ENCODE data around the gene ZFHX3.

The ZFHX3 gene

GRCh38 chr16:73054813-73055482 is 7.0 kb upstream of the ZFHX3 start:
- no peak for FAIRE-seq

- FAIRE-seq = no peak
Measured at GRCh38 chr16:73054498-73054812, 6.5 kb upstream of the ZFHX3 start.

- no peak for FAIRE-seq
Measured at GRCh38 chr16:73054125-73054484, 6.2 kb upstream of the ZFHX3 start.

- FAIRE-seq = no peak
Measured at GRCh38 chr16:73053364-73054124, 5.6 kb upstream of the ZFHX3 start.

- no peak for FAIRE-seq
Measured at GRCh38 chr16:73053038-73053363, 5.1 kb upstream of the ZFHX3 start.

GRCh38 chr16:73052576-73052975 is 4.6 kb upstream of the ZFHX3 start:
- FAIRE-seq = no peak

GRCh38 chr16:73051961-73052360 is 4.0 kb upstream of the ZFHX3 start:
- no peak for FAIRE-seq

GRCh38 chr16:73051226-73051625 is 3.3 kb upstream of the ZFHX3 start:
- FAIRE-seq = no peak

- no peak for FAIRE-seq
Measured at GRCh38 chr16:73050201-73051099, 2.5 kb upstream of the ZFHX3 start.

- no peak for FAIRE-seq
Measured at GRCh38 chr16:73049511-73049910, 1.6 kb upstream of the ZFHX3 start.

- FAIRE-seq = no peak
Measured at GRCh38 chr16:73049091-73049490, 1.2 kb upstream of the ZFHX3 start.

- FAIRE-seq = no peak
Measured at GRCh38 chr16:73048292-73049080, 558 bp upstream of the ZFHX3 start.

- no peak for FAIRE-seq
Measured at GRCh38 chr16:73047221-73047535, 750 bp downstream of the ZFHX3 start.

- no peak for FAIRE-seq
Measured at GRCh38 chr16:73046849-73047214, 1.1 kb downstream of the ZFHX3 start.

GRCh38 chr16:73046202-73046848 is 1.6 kb downstream of the ZFHX3 start:
- no peak for FAIRE-seq

- FAIRE-seq = no peak
Measured at GRCh38 chr16:73043828-73044467, 4.0 kb downstream of the ZFHX3 start.

GRCh38 chr16:73042807-73043206 is 5.1 kb downstream of the ZFHX3 start:
- FAIRE-seq = no peak

GRCh38 chr16:73041676-73042075 is 6.3 kb downstream of the ZFHX3 start:
- FAIRE-seq = no peak

GRCh38 chr16:73040735-73041402 is 7.1 kb downstream of the ZFHX3 start:
- no peak for FAIRE-seq

GRCh38 chr16:73040136-73040535 is 7.8 kb downstream of the ZFHX3 start:
- FAIRE-seq = no peak

- no peak for FAIRE-seq
Measured at GRCh38 chr16:73037845-73038570, 9.9 kb downstream of the ZFHX3 start.

All from endometrium (tissue), 2 donors.